ENCODE results near the gene LYSET. TPM values are rescaled to one million over a fixed set of nuclear protein-coding genes. Genes with fewer than 3 reads are reported as not detected.
"Not testable (repeated sequence)": the region's sequence is repeated elsewhere in the genome, so short reads cannot be mapped to it uniquely, and the experiment has no call there.

Gene LYSET
- total and polyA plus RNA-seq, 9 of the 15 experiments (the other 6 are each of a cell fraction or from before 2014, with no cell fraction given): 7.6 to 36.6 (median 15.9) TPM

- POLR2A ChIA-PET; H4K20me1 ChIP-seq (replicated peaks; ENCODE audit: control insufficient read depth, insufficient read depth, low read length); CTCF ChIA-PET (ENCODE audit: low intra/inter-chr PET ratio); H3K27ac ChIP-seq (ENCODE audit: extremely low read depth, low read depth, low read length); H3K9me1 ChIP-seq (ENCODE audit: control insufficient read depth, insufficient read depth, low read length); H3K4me2 ChIP-seq (ENCODE audit: insufficient read depth, low read length); BruUV-seq (replicated peaks); H3K9me3 ChIP-seq (replicated peaks; ENCODE audit: control insufficient read depth, insufficient read depth, low read depth, low read length); H2AFZ ChIP-seq (ENCODE audit: low read depth, low read length); H3K27me3 ChIP-seq (ENCODE audit: control insufficient read depth in 2 of 2, insufficient read depth in 2 of 2, low read length in 2 of 2); H3K4me3 ChIP-seq; ATAC-seq; H3K36me3 ChIP-seq (ENCODE audit: control insufficient read depth, insufficient read depth, low read length); H3K9ac ChIP-seq (ENCODE audit: insufficient read depth in 1 of 2, low read depth in 2 of 2, low read length in 2 of 2); H3K79me2 ChIP-seq (ENCODE audit: control insufficient read depth, insufficient read depth, low read length); FAIRE-seq; DNase-seq (ENCODE audit: extremely low read depth in 1 of 4, low spot score in 3 of 4); intact Hi-C loops (cut with micrococcal nuclease); H3K4me1 ChIP-seq (replicated peaks in 1 of 2; ENCODE audit: control insufficient read depth in 2 of 2, insufficient read depth in 2 of 2, low read length in 2 of 2); in situ Hi-C loops (cut with MboI): not testable (repeated sequence)
- 44% methylated on average over 20 of the region's 26 CpGs for WGBS (ENCODE audit: insufficient coverage, low coverage, missing lambda C conversion rate)
These were observed 19.5 kb upstream of the LYSET start for GRCh38 chr14:93165271-93166265.

DNA sequence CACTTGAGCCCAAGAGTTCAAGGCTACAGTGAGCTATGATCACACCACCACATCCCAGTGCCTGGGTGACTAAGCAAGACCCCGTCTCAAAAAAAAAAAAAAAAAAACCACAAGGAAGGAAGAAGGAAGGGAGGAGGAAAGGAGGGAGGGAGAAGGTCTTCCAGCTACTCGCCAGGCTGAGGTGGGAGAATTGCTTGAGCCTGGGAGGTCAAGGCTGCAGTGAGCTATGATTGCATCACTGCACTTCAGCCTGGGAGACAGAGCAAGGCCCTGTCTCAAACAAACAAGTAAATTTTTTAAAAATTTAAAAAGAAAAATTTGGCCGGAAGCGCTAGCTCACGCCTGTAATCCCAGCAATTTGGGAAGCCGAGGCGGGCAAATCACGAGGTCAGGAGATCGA lies 16.5 kb upstream of the LYSET start:
- DNase-seq (ENCODE audit: extremely low read depth in 1 of 4, low spot score in 3 of 4); H3K4me2 ChIP-seq (ENCODE audit: insufficient read depth, low read length); H3K27me3 ChIP-seq (ENCODE audit: control insufficient read depth in 2 of 2, insufficient read depth in 2 of 2, low read length in 2 of 2); H3K9me3 ChIP-seq (replicated peaks; ENCODE audit: control insufficient read depth, insufficient read depth, low read depth, low read length); ATAC-seq; H3K36me3 ChIP-seq (ENCODE audit: control insufficient read depth, insufficient read depth, low read length); H2AFZ ChIP-seq (ENCODE audit: low read depth, low read length); H3K27ac ChIP-seq (ENCODE audit: extremely low read depth, low read depth, low read length); H3K79me2 ChIP-seq (ENCODE audit: control insufficient read depth, insufficient read depth, low read length); H3K4me3 ChIP-seq; H4K20me1 ChIP-seq (replicated peaks; ENCODE audit: control insufficient read depth, insufficient read depth, low read length); intact Hi-C loops (cut with micrococcal nuclease); H3K9ac ChIP-seq (ENCODE audit: insufficient read depth in 1 of 2, low read depth in 2 of 2, low read length in 2 of 2); FAIRE-seq; in situ Hi-C loops (cut with MboI); BruUV-seq (replicated peaks); CTCF ChIA-PET (ENCODE audit: low intra/inter-chr PET ratio); H3K9me1 ChIP-seq (ENCODE audit: control insufficient read depth, insufficient read depth, low read length); H3K4me1 ChIP-seq (replicated peaks in 1 of 2; ENCODE audit: control insufficient read depth in 2 of 2, insufficient read depth in 2 of 2, low read length in 2 of 2); TF ChIP-seq CEBPG (tag; conservative IDR thresholded peaks at IDR 0.05 in 1 of 2, IDR thresholded peaks at IDR 0.05 in 1 of 2); ATF3 (CRISPR knock-in tag; conservative IDR thresholded peaks at IDR 0.05): not testable (repeated sequence)
- 100% methylated on average over 3 of the region's 9 CpGs for WGBS (ENCODE audit: insufficient coverage, low coverage, missing lambda C conversion rate)
- POLR2A ChIA-PET: interaction anchor here (0.6 to 1.3 kb wide), 2 partner anchors 15 to 101 kb away, joined by 3 to 5 read pairs; no protein-coding TSS in a partner anchor
- TF ChIP-seq CEBPG (CRISPR knock-in tag; IDR thresholded peaks at IDR 0.05) (peak; percentile 18; the same call in 1 of the 2 replicates), ATF3 (IDR thresholded peaks at IDR 0.05) (peak; percentile 29; the same call in 1 of the 2 replicates)

Measured in K562 (cell line).